ENCODE data around the gene RPLP2.

RPLP2 gene

GRCh38 chr11:773425-773824 is 36.3 kb upstream of the RPLP2 start:
- no peak for FAIRE-seq
- DNase-seq (ENCODE audit: insufficient read length, low spot score): no peak

- DNase-seq (ENCODE audit: insufficient read length, low spot score) (no peak), FAIRE-seq (no peak)
These were observed 35.9 kb upstream of the RPLP2 start for GRCh38 chr11:773830-774229.

- FAIRE-seq (no peak), DNase-seq (ENCODE audit: insufficient read length, low spot score) (no peak)
These were observed 34.7 kb upstream of the RPLP2 start for GRCh38 chr11:774873-775592.

GRCh38 chr11:776263-776560 is 33.6 kb upstream of the RPLP2 start:
- no peak for FAIRE-seq
- DNase-seq (ENCODE audit: insufficient read length, low spot score): no peak

- DNase-seq (ENCODE audit: insufficient read length, low spot score) (peak; percentile 75), FAIRE-seq (peak; percentile 66)
These were observed 33.0 kb upstream of the RPLP2 start for GRCh38 chr11:776561-777287.

GRCh38 chr11:777288-778255 is 32.2 kb upstream of the RPLP2 start, which contains the start of gene GATD1:
GATD1 (minus strand) TSS chr11:777487; CDS start chr11:777462, 25 bp downstream.
- FAIRE-seq (peak; percentile 94), DNase-seq (ENCODE audit: insufficient read length, low spot score) (peak; percentile 100)

GRCh38 chr11:778976-779954 is 30.5 kb upstream of the RPLP2 start:
- DNase-seq (ENCODE audit: insufficient read length, low spot score) (no peak), FAIRE-seq (no peak)

GRCh38 chr11:779955-780532 is 29.7 kb upstream of the RPLP2 start:
- FAIRE-seq (no peak), DNase-seq (ENCODE audit: insufficient read length, low spot score) (no peak)

- DNase-seq (ENCODE audit: insufficient read length, low spot score) (no peak), FAIRE-seq (no peak)
These were observed 27.2 kb upstream of the RPLP2 start for GRCh38 chr11:782264-783174.

- DNase-seq (ENCODE audit: insufficient read length, low spot score) (no peak), FAIRE-seq (no peak)
These were observed 26.2 kb upstream of the RPLP2 start for GRCh38 chr11:783581-784015.

DNA sequence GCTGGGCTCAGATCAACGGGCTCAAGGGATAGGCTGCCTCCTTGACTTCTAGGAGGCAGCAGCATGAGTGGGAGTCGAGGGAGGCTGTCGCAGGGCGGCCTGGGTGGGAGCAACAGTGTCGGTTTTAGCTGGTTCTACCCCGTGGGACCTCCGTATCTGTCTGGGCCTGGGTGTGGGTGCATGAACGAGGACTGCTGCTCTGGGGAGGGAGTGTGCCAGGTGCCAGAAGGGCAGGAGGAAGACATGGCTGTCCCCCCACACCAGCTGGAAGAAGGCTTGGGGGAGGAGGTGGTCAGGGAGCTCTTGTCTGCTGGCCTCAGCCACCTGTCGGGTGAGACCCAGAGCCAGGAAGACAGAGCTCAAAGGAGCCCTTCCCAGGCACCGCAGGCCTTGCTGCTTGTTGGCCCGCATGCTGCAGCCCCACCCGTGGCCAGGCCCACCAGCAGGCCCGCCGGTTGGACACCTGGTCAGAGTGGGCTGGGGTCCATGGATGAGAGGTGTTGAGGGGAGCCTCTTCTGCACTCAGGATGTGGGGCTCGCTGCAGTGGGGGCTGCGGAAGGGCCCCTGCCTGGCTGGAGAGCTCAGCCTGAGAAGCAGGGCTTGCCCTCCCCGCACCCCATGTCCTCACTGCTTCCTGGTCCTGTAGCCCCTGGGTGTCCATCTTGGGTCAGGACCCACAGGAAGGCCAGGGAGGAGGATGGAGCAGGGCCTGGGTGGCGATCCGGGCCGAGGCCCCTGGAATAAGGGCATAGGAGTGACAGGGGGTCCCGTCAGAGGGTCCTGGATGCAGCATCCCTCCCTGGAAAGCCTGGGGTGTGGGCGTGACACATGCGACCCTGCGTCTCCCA is 23.3 kb upstream of the RPLP2 start:
- FAIRE-seq: no peak
- no peak for DNase-seq (ENCODE audit: insufficient read length, low spot score)

DNA sequence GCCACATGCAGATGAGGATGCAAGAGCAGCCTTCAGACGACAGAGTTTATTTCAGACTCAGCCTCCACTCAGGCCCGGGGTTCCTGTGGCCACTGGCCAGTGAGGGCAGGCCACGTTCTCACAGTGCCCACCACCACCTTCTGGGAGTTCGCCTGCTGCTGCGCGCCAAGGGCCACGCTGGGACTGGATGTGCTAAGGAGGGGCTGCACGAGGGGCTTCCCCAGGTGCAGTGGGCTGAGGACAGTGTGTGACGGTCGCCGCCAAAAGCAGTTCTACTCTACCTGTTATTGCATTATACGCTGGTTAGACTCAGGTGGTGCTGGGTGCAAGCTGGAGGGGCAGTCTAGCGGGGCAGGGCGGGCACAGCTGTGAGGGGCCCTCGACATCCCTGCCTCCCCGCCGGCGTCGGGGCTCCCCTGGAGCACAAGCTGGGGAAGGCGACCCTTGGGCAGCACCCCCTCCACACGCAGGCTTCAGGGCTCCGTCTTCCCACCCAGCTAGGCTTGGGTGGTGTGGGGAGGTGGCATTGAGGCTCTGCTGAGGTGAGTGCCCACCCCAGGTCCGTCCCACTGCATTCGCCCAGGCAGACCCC is 22.6 kb upstream of the RPLP2 start:
- DNase-seq (ENCODE audit: insufficient read length, low spot score) (no peak), FAIRE-seq (no peak)

DNA sequence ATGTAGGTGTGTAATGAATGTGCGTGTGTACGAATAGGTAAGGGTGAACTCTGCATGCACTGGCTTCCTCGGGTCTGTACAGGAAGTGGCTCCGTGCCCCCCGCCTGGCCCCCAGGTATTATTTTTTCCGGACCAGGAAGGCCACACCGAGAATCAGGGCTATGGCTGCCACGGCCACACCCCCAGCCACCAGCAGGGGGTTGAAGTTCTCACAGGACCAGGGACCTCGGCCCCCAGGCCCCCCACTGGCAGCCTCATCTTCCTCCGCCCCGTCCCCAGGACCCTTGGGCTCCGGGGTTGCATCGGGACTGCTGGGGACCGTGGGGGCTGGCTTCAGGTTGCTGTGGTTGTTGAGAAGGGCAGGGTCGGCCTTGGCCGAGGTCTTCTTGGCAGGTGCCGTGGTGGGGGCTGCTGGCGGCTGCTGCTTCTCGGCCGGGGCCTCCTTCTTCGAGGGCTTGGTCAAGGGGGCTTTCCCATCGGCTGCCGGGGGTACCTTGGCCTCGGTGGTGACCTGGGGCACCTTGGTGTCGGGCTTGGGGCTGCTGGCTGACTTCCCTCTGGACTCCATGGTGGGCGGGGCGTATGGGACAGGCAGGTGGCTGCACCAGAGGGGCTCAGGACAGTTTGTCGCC is 21.6 kb upstream of the RPLP2 start:
- DNase-seq (ENCODE audit: insufficient read length, low spot score): no peak
- no peak for FAIRE-seq

DNA sequence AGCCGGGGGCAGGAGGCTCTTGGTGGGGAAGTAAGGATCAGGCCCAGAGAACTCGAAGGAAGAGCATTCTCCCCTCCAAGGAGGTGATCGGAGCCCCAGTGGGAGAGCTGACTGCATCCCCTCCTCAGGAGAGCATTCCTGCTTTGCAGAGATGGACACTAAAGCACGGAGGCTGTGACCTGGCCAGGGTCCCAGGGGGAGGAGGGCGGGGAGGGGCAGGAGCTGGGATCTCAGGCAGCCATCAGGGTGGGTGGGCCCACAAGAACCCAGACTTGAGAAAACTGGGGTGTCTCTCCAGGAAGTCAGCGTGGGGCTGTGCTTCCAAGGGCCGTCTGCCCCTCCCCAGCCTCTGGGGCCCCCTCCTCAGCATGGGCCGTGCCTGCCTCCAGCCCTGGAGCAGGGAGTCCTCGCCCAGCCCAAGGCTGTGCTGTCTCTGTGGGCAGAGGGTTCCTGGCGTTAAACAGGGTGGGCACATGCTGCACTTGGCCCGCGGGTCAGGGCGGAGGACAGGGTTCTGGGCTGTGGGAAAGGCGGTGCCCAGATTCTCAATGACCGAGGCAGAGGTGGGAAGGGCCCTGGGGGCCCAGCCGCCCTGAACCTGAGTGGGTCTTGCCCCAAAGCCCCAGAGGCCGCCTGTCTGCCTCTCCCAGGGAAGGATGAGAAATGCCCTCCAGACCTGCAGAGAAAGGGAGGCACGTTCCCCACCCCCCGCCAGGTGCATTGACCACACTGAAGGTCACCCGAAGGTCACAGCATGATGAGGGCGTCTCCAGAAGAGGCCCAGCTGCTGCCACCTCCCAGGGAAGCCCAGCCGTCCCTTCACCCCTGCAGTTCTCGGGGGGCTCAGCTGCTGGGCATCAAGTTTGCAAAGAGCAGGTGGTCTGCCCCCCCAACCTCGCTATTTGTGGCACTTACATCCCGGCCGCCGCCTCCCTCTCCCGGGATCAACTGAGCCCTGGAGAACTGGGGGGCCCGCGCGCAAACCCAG is 20.5 kb upstream of the RPLP2 start:
- FAIRE-seq (no peak), DNase-seq (ENCODE audit: insufficient read length, low spot score) (no peak)

DNA sequence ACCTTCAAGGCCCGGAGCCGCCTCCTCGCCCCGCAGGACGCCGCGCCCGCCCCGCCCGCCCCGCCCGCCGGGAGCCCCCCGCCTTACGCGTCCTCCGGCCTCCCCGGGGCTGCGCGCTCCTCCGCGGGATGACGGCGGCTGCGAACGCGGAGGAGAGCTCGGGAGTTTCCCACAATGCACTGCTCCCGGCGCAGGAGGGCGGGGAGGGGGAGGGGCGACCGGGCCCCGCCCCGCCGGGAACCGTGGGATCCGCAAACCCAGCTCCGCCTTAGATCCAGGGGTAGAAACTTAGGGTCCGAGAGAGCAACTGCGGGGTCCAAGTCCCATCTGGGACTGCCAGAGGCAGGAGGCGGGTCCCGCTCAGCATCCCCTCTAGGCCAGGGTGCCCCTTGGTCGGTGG is 19.8 kb upstream of the RPLP2 start, which contains the start of gene CEND1:
CEND1 (minus strand) TSS at position 148 of the 400 bp plus-strand sequence. CDS start 1,514 bp downstream, outside the sequence.
- no peak for DNase-seq (ENCODE audit: insufficient read length, low spot score)
- FAIRE-seq: no peak
